Mesendoderm (in vitro differentiated cells): Measurements from ENCODE around the gene TUBA8.

Experiments used
- DNase-seq: peaks from one replicate; pipeline ENCODE4 v3.0.0; 2013
- H2AK5ac ChIP-seq: 2 replicates; pipeline ENCODE4 v1.6.1; 2013; ENCODE audit warnings: low read length, inconsistent platforms
- H2BK120ac ChIP-seq: 2 replicates; pipeline ENCODE4 v1.6.1; 2013; ENCODE audit warnings: low read depth, mild to moderate bottlenecking, low read length, moderate library complexity, mixed read lengths
- H2BK15ac ChIP-seq: replicated peaks from 2 replicates; pipeline ENCODE4 v1.6.1; 2013; ENCODE audit warnings: low read depth, mild to moderate bottlenecking, moderate library complexity
- H2BK5ac ChIP-seq: 2 replicates; pipeline ENCODE4 v1.6.1; 2013; ENCODE audit warnings: low read length, inconsistent platforms
- H3K18ac ChIP-seq: 2 replicates; pipeline ENCODE4 v1.6.1; 2013; ENCODE audit warnings: mild to moderate bottlenecking, low read length, mixed read lengths
- H3K23ac ChIP-seq: one replicate; pipeline ENCODE4 v1.6.1; 2013; ENCODE audit warnings: low read length
- H3K27ac ChIP-seq: 2 replicates; pipeline ENCODE4 v1.5.1; 2013; ENCODE audit warnings: low read depth, mild to moderate bottlenecking, inconsistent platforms, low read length, moderate library complexity
- H3K27me3 ChIP-seq: 2 replicates; pipeline ENCODE4 v1.6.1; 2013; ENCODE audit warnings: low read length, control low read depth, mild to moderate bottlenecking, inconsistent platforms; ENCODE audit not compliant: insufficient read depth, poor library complexity
- H3K36me3 ChIP-seq: 2 replicates; pipeline ENCODE4 v1.6.1; 2013; ENCODE audit warnings: low read length, inconsistent platforms; ENCODE audit not compliant: control insufficient read depth, insufficient read depth
- H3K4ac ChIP-seq: one replicate; pipeline ENCODE4 v1.6.1; 2013; ENCODE audit warnings: low read depth, mild to moderate bottlenecking, low read length, moderate library complexity
- H3K4me1 ChIP-seq: 2 replicates; pipeline ENCODE4 v1.6.1; 2013; ENCODE audit warnings: low read depth, low read length, inconsistent platforms; ENCODE audit not compliant: control insufficient read depth
- H3K4me2 ChIP-seq: 2 replicates; pipeline ENCODE4 v1.6.1; 2013; ENCODE audit warnings: low read length
- H3K4me3 ChIP-seq: 2 replicates; pipeline ENCODE4 v1.5.1; 2013; ENCODE audit warnings: mild to moderate bottlenecking, low read length
- H3K56ac ChIP-seq: one replicate; pipeline ENCODE4 v1.6.1; 2013; ENCODE audit warnings: low read length
- H3K79me1 ChIP-seq: 2 replicates; pipeline ENCODE4 v1.6.1; 2013; ENCODE audit warnings: low read length, inconsistent platforms
- H3K79me2 ChIP-seq: 2 replicates; pipeline ENCODE4 v1.6.1; 2013; ENCODE audit warnings: mild to moderate bottlenecking, low read length; ENCODE audit not compliant: control insufficient read depth, insufficient read depth
- H3K9ac ChIP-seq: 2 replicates; pipeline ENCODE4 v1.6.1; 2013; ENCODE audit warnings: low read length, inconsistent platforms
- H4K5ac ChIP-seq: one replicate; pipeline ENCODE4 v1.6.1; 2013; ENCODE audit warnings: low read length
- H4K8ac ChIP-seq: one replicate; pipeline ENCODE4 v1.6.1; 2013; ENCODE audit warnings: low read depth, mild to moderate bottlenecking, control low read depth, low read length, moderate library complexity
- WGBS: extraction: QIAGEN DNeasy Blood & Tissue Kit; methylation state at CpG from one replicate; pipeline ENCODE4 v1.1.7; 2013; ENCODE audit warnings: low lambda C conversion rate, missing lambda C conversion rate; ENCODE audit not compliant: insufficient coverage; ENCODE audit errors: extremely low coverage; 5-methylcytosine and 5-hydroxymethylcytosine counted together

TUBA8 gene

DNA sequence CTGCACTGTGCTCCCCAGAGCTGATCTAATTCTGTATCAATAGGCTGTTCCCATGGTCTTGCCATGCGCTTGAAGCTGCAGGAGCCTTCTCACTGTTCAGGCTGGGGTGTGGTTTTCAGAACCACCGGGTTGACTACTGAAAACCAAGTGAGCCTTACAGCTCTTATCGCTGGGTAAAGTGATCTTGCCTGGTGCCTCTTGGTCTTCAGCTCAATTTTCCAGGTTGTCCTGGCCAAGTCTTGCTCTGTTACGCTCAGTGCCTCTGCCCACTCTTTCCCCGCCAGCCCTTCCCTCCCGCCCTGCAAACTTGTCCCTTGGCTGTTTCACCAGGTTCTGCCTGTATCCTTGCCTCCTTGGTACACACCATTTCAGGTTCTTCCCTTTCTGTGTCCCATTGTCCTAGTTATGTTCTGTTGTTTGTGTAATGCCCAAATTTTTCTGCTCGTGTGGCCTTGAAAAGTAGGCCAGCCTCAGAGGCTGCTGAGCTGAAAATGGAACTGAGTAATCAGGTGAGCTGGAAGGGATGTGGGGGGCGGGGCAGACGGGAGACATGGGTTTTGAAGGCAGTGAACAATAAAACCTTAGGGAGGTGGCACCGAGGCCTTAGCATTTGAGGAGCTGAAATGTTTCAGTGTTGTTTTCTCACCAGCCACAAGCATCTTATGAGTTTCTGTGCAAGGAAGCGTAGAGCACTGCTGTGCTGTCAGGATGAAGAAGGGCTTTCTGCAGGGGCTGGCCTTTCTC lies 21.6 kb upstream of the TUBA8 start:
- DNase-seq = no peak
- Histone ChIP-seq H3K4ac (no peak overlapping the region), H3K79me2 (no peaks in the 10 kb centered on the region), H3K23ac (no peak overlapping the region), H2BK120ac (no peak overlapping the region), H3K4me1 (no peaks in the 10 kb centered on the region), H3K79me1 (no peaks in the 10 kb centered on the region), H3K4me2 (no peak overlapping the region), H3K18ac (no peak overlapping the region), H3K36me3 (peaks cover 11% of the 10 kb centered on the region), H2BK15ac (no peak overlapping the region), H2AK5ac (no peak overlapping the region), H3K27me3 (no peaks in the 10 kb centered on the region), H4K8ac (no peak overlapping the region), H3K9ac (no peak overlapping the region), H3K27ac (no peak overlapping the region), H2BK5ac (no peak overlapping the region), H3K56ac (no peak overlapping the region), H4K5ac (no peak overlapping the region), H3K4me3 (no peak overlapping the region)
- no CpG with 5 or more reads among the region's 11 CpGs for WGBS

DNA sequence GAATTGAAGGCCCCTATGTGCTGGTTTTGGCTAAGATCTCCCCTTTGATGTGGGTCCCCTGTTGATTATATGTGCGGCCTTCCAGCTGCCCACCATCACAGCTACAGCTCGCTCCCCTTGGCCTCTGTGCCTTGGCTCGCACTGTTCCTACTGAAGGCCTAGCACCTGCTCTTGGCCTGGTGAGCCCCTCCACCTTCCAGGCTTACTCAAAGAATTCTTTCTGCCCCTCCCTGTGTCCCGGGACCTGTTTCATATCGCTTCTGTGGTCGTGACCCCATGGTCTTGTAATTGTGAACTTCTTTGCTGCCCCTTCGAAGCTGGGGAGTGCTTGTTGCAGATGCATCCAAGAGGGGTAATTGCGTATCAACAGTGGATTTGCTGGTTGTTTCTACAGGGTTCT lies 20.3 kb upstream of the TUBA8 start:
- H3K4me1 ChIP-seq = no peaks in the 10 kb centered on the region
- no peak overlapping the region for H4K8ac ChIP-seq
- H3K27me3 ChIP-seq = no peaks in the 10 kb centered on the region
- H3K79me2 ChIP-seq = no peaks in the 10 kb centered on the region
- no peak overlapping the region for H2AK5ac ChIP-seq
- no peak overlapping the region for H3K4ac ChIP-seq
- no peak overlapping the region for H3K9ac ChIP-seq
- H3K4me2 ChIP-seq = no peak overlapping the region
- no peak overlapping the region for H3K56ac ChIP-seq
- H3K79me1 ChIP-seq = no peaks in the 10 kb centered on the region
- no CpG with 5 or more reads among the region's 8 CpGs for WGBS
- no peak overlapping the region for H3K23ac ChIP-seq
- peaks cover 7% of the 10 kb centered on the region for H3K36me3 ChIP-seq
- no peak overlapping the region for H3K27ac ChIP-seq
- H3K18ac ChIP-seq = no peak overlapping the region
- H2BK5ac ChIP-seq = no peak overlapping the region
- no peak overlapping the region for H2BK15ac ChIP-seq
- no peak overlapping the region for H4K5ac ChIP-seq
- no peak for DNase-seq
- no peak overlapping the region for H3K4me3 ChIP-seq
- H2BK120ac ChIP-seq = no peak overlapping the region

DNA sequence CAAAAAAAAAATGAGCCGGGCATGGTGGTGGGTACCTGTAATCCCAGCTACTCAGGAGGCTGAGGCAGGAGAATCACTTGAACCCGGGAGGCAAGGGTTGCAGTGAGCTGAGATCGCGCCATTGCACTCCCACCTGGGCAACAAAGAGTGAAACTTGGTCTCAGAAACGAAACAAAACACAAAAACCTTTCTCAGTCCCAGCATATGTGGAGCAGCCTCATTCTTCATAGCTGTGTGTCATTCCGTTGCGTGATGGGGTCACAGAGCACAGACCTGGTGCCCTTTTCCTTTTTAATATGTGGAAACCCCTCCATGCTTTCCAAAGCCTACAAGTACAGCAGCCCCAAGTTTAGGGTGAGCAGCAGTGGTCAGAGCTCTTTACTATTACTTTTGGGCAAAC lies 19.1 kb upstream of the TUBA8 start:
- no peak overlapping the region for H4K5ac ChIP-seq
- no peaks in the 10 kb centered on the region for H3K4me1 ChIP-seq
- H3K4me3 ChIP-seq = no peak overlapping the region
- peaks cover 6% of the 10 kb centered on the region for H3K36me3 ChIP-seq
- no peak overlapping the region for H3K18ac ChIP-seq
- no peak overlapping the region for H2BK5ac ChIP-seq
- H3K27me3 ChIP-seq = no peaks in the 10 kb centered on the region
- H3K56ac ChIP-seq = no peak overlapping the region
- no CpG with 5 or more reads among the region's 7 CpGs for WGBS
- no peak overlapping the region for H4K8ac ChIP-seq
- H3K4ac ChIP-seq = no peak overlapping the region
- no peak overlapping the region for H3K27ac ChIP-seq
- no peak overlapping the region for H3K23ac ChIP-seq
- no peak overlapping the region for H2BK15ac ChIP-seq
- H3K9ac ChIP-seq = no peak overlapping the region
- H3K79me2 ChIP-seq = no peaks in the 10 kb centered on the region
- no peak overlapping the region for H2AK5ac ChIP-seq
- H3K79me1 ChIP-seq = no peaks in the 10 kb centered on the region
- no peak overlapping the region for H3K4me2 ChIP-seq
- no peak for DNase-seq
- H2BK120ac ChIP-seq = no peak overlapping the region

DNA sequence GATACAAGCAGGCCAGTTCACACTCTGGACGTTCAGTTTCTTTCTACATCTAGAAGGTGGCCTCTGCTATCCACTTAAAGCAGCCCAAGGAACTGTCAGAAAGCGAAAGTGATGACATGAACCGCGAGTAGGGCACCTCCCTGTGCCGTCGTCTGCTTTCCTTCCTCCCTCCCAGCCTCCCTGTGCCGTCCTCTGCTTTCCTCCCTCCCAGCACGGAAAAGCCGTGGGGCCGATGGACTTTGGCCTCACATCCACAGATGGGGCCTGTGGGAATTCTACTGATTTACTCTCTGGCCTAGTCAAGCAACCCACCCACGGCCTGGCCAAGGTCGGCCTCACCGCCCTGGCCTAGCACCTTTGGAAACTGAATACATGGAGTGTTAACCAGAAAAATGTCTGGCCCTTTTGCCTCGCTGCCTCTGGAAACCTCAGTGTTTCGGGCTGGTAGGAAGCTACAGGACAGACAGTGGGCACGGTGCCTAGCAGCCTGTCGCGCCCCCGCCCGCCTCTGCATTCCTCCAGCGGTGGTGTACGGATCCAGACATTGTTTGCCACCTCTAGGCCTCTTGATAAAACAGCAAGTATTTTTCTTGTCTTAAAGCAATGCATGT lies 18.6 kb upstream of the TUBA8 start:
- Histone ChIP-seq H3K23ac (no peak overlapping the region), H3K27ac (no peak overlapping the region), H4K8ac (no peak overlapping the region), H3K4me2 (no peak overlapping the region), H2BK15ac (no peak overlapping the region), H3K79me2 (no peaks in the 10 kb centered on the region), H2BK120ac (no peak overlapping the region), H3K36me3 (peaks cover 6% of the 10 kb centered on the region), H3K79me1 (no peaks in the 10 kb centered on the region), H3K27me3 (no peaks in the 10 kb centered on the region), H2BK5ac (no peak overlapping the region), H3K56ac (no peak overlapping the region), H3K4me3 (no peak overlapping the region), H4K5ac (no peak overlapping the region), H3K9ac (no peak overlapping the region), H3K4ac (no peak overlapping the region), H3K4me1 (no peaks in the 10 kb centered on the region), H2AK5ac (no peak overlapping the region), H3K18ac (no peak overlapping the region)
- no CpG with 5 or more reads among the region's 22 CpGs for WGBS
- no peak for DNase-seq

DNA sequence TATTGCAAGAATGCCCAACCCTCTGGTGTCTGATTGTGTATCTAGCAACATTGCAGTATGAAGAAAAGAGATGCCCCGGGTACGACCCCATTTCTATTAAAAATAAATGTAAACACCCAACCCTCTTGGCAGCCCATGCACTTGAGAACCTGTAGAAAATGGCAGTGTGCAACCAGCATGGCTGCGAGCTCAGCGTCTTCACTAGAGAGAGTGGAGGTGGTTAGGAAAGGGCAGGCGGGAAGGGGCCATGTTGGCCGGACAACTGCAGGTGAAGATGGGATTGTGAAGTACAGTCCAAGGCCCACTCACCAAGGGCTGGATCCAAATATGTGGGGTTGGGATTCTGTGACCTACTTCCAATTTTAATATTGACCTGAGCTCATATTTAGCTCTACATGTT lies 16.9 kb upstream of the TUBA8 start:
- H3K9ac ChIP-seq = no peak overlapping the region
- no peak overlapping the region for H4K5ac ChIP-seq
- H2BK15ac ChIP-seq = no peak overlapping the region
- no peak overlapping the region for H3K18ac ChIP-seq
- H3K23ac ChIP-seq = no peak overlapping the region
- no peak overlapping the region for H2AK5ac ChIP-seq
- peaks cover 4% of the 10 kb centered on the region for H3K36me3 ChIP-seq
- H3K27ac ChIP-seq = no peak overlapping the region
- DNase-seq = no peak
- no peak overlapping the region for H2BK5ac ChIP-seq
- no peak overlapping the region for H2BK120ac ChIP-seq
- H3K4me3 ChIP-seq = no peak overlapping the region
- no peak overlapping the region for H4K8ac ChIP-seq
- no peaks in the 10 kb centered on the region for H3K4me1 ChIP-seq
- no CpG with 5 or more reads among the region's 6 CpGs for WGBS
- H3K4me2 ChIP-seq = no peak overlapping the region
- H3K56ac ChIP-seq = no peak overlapping the region
- H3K79me2 ChIP-seq = no peaks in the 10 kb centered on the region
- no peaks in the 10 kb centered on the region for H3K79me1 ChIP-seq
- no peak overlapping the region for H3K4ac ChIP-seq
- H3K27me3 ChIP-seq = no peaks in the 10 kb centered on the region
